AG09309 (cell line): ENCODE results near the gene DNAJC15.
"Not testable (repeated sequence)": the region's sequence is repeated elsewhere in the genome, so short reads cannot be mapped to it uniquely, and the experiment has no call there.

Source experiments
- DNase-seq: peaks from one replicate; pipeline ENCODE4 v3.0.0-alpha.2; 2010; ENCODE audit warnings: low read depth
- H3K4me3 ChIP-seq: 2 replicates; pipeline ENCODE4 v1.5.1; 2011; ENCODE audit warnings: mild to moderate bottlenecking, low read depth, low read length, moderate library complexity; ENCODE audit not compliant: control insufficient read depth
- TF ChIP-seq, protein P1 (sequence below): IDR thresholded peaks from 2 replicates; pipeline ENCODE4 v1.5.1; 2011; ENCODE audit warnings: mild to moderate bottlenecking, low read depth, low read length, inconsistent platforms; ENCODE audit not compliant: insufficient read depth, control insufficient read depth; ENCODE audit errors: missing control alignments

DNAJC15 gene

DNA sequence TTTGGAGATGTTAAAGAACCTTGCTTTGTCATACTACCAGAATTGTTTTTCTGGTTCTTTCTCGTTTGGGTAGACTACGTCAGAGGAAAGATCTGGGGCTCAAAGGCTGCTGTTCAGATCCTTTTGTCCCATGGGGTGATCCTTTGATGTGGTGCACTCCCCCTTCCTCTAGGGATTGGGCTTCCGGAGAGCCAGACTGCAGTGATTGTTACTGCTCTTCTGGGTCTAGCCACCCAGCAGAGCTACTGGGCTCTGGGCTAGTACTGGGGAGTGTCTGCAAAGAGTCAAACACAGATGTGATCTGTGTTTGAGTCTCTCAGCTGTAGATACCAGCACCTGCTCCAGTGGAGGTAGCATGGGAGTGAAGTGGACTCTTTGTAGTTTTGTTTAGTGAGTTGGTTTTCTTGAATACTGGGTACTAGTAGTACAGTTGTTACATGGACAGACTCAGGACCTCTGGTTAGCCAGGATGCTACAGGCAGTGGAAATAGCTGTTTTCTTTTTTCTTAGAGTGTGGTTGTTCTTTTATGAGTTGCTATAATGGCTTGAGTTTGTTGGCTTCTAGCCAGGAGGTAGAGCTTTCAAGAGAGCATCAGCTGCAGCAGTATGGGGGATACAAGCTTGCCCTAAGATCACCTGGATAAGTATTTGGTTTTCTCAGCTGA, 34.4 kb downstream of the DNAJC15 start:
- DNase-seq: peak; percentile 11
- TF ChIP-seq, protein P1, sequence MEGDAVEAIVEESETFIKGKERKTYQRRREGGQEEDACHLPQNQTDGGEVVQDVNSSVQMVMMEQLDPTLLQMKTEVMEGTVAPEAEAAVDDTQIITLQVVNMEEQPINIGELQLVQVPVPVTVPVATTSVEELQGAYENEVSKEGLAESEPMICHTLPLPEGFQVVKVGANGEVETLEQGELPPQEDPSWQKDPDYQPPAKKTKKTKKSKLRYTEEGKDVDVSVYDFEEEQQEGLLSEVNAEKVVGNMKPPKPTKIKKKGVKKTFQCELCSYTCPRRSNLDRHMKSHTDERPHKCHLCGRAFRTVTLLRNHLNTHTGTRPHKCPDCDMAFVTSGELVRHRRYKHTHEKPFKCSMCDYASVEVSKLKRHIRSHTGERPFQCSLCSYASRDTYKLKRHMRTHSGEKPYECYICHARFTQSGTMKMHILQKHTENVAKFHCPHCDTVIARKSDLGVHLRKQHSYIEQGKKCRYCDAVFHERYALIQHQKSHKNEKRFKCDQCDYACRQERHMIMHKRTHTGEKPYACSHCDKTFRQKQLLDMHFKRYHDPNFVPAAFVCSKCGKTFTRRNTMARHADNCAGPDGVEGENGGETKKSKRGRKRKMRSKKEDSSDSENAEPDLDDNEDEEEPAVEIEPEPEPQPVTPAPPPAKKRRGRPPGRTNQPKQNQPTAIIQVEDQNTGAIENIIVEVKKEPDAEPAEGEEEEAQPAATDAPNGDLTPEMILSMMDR: no peak
- H3K4me3 ChIP-seq: no peak overlapping the region

DNA sequence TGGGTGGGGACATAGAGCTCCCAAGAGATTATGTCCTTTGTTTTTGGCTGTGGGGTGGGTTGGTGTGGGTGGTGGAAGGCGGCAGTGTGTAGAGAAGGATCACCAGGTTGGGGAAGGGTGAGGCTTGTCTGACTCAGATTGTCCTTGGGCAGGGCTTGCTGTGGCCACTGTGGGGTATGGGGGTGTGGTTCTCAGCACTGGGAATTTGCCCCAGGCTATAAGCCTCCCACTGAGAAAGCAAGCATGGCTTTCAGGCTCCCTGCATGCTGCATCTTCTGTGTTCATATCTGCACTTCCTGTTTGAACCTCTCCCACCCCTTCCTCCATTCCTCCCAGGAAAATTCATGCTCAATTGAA, 34.9 kb downstream of the DNAJC15 start:
- H3K4me3 ChIP-seq: no peak overlapping the region
- TF ChIP-seq, protein P1: no peak
- peak; percentile 81 for DNase-seq

DNA sequence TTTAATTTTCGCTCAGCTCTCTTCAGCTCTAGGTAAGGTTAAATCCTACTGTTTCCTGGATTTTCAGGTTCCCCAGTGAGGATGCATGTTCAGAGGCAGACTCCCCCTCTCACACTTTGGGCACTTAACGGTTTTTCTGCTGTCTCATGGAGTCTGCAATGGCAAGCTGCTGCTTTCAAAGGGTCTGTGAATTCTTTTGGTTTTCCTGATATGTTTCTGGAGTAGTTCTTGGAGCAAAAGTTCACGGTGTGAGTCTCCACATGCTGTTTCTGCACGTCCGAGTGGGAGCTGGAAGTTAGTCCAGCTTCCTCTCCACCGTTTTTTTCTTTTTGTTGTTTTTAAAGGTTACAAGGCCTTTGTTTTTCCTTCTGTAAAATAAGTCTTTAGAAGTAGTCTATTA, 35.4 kb downstream of the DNAJC15 start:
- no peak overlapping the region for H3K4me3 ChIP-seq
- TF ChIP-seq, protein P1: no peak
- DNase-seq: no peak

DNA sequence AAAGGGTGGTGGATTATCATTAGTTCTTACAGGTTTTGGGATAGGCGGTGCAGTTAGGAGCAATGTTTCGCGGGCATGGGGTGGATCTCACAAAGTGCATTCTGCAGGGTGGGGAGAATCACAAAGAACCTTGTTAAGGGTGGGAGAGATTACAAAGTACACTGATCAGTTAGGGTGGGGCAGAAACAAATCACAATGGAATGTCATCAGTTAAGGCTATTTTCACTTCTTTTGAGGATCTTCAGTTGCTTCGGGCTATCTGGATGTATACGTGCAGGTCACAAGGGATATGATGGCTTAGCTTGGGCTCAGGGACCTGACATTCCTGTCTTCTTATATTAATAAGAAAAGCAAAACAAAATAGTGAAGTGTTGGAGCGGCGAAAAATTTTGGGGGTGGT, 36.4 kb downstream of the DNAJC15 start:
- DNase-seq, H3K4me3 ChIP-seq: not testable (repeated sequence)

DNA sequence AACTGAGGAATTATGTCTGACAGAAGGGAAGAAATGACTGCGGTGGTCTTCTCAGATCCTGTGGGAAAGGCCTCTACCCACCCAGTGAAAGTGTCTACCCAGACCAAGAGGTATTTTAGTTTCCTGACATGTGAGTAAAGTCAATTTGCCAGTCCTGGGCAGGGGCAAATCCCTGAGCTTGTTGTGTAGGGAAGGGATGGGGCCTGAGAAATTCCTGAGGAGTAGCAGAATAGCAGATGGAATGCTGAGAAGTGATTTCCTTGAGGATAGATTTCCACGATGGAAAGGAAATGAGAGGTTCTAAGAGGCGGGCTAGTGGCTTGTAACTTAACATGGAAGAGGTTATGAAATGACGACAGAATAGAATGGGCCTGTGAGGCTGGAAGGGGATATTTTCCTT, 37.4 kb downstream of the DNAJC15 start:
- H3K4me3 ChIP-seq, DNase-seq: not testable (repeated sequence)

DNA sequence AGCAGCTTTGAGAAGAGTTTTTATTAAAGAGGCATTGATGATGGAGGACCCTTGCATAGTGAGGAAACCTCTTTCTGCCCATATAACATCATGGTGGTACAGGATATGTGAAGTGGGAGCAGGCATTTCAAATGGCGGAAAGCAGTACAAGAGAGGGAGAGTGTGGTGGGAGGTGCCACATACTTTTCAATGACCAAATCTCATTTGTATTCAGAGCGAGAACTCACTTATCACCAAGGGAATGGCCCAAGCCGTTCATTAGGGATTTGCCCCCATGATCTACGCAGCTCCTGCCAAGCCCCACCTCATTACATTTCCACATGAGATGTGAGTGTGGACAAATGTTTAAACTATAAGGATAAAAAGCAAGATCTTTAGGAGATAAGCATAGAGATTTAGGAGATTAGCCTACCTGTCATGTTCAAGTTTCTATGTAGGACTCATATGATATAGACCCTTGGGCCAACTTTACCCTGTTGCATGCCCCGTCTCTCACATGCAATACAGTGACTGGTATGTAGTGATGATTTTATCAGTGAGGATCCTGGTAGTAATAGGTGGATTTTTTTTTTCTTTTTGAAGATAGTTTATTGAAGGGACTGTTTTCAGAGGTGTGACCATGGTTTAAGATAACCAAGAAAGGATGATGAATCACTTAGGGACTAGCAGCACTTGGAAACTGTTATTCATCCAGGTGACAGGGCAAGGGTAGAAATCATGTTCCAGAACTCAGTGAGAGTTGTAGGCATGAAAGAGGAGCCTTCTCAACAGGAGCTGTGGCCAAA, 38.3 kb downstream of the DNAJC15 start:
- TF ChIP-seq, protein P1: no peak
- DNase-seq: no peak
- H3K4me3 ChIP-seq: no peak overlapping the region

DNA sequence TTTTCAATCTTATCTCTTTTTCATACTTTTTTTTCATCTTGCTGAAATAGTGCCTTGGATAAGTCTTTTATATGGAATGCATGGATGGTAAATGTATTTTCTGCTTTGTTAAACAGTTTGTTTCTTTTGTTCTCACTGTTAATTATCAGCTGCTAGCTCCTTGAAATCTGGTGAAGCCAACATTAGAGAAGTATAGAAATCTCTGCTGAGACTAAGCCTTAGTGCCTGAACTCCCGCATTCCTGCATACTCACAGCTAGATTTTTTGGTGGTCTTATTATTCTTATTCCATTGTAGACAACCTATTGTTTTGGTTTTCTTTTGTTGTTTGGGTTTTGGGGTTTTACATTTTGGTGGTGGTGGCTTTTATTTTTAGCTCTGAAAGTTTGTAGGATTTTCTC, 48.4 kb downstream of the DNAJC15 start:
- DNase-seq: no peak
- no peak overlapping the region for H3K4me3 ChIP-seq
- TF ChIP-seq, protein P1: no peak
